ENCODE data around the gene RPL38.

DNA sequence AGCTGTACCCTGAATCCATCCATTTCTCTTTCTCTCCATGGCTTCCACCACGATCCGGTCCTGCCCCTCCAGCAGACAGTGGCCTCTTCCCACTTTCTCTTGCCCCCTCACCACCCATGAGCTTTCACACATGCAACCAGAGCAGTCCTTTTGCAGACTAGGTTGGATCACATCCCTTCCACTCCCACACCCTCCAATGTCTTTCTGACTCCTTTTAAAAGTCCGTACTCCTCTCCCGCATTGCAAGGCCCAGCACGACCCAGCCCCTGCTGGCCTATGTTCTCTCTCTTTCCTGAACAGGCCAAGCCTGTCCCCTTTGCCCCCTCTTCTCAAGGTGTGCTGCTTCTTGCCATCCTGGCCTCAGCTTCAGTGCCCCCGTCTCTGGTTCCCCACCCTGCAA lies 48.1 kb downstream of the RPL38 start:
- no peak for TF ChIP-seq EZH2 (IDR thresholded peaks at IDR 0.05; ENCODE audit: insufficient read depth, poor library complexity, severe bottlenecking)
- no peak for TF ChIP-seq EZH2phosphoT487 (IDR thresholded peaks at IDR 0.05; ENCODE audit: insufficient read depth, low read depth)
